H1 (cell line): ENCODE results near the gene THAP10. TPM values are rescaled to one million over a fixed set of nuclear protein-coding genes. Genes with fewer than 3 reads are reported as not detected.

Source experiments
- FOSL1 ChIP-seq: IDR thresholded peaks from 2 replicates; pipeline ENCODE4 v1.6.1; 2011; ENCODE audit warnings: mild to moderate bottlenecking, low read depth, low read length, moderate library complexity; ENCODE audit not compliant: insufficient read depth
- GTF2F1 ChIP-seq: IDR thresholded peaks from 2 replicates; pipeline ENCODE4 v1.6.1; 2012; ENCODE audit warnings: low read depth, low read length, improper control_type of control experiment, borderline replicate concordance
- HDAC2 ChIP-seq, 2 experiments: fragments of 300-600 bp in 1 of 2; sonication (generic) in 1 of 2; IDR thresholded peaks; 2 replicates each; pipeline ENCODE4 v1.6.1; 2011 to 2012; ENCODE audit warnings: low read depth in 2 of 2, low read length in 2 of 2, mild to moderate bottlenecking in 2 of 2, moderate library complexity in 2 of 2, borderline replicate concordance in 1 of 2, inconsistent platforms in 1 of 2
- TAF7 ChIP-seq: optimal IDR thresholded peaks from 2 replicates; pipeline ENCODE3; 2011; ENCODE audit warnings: low read depth, mild to moderate bottlenecking, inconsistent platforms, low read length, moderate library complexity, borderline replicate concordance
- polyA plus RNA-seq, 7 experiments: library from polyadenylated mRNA; depleted of rRNA in 3 of 7; stranded (reverse) in 5 of 7; unstranded in 2 of 7; fragments of >200 nt in 5 of 7; fragments of 200-250 nt in 2 of 7; gene quantifications; 1 replicate in 5 of 7; 2 replicates in 1 of 7; 4 replicates in 1 of 7; pipeline versions ENCODE4 v1.2.1 to v1.2.3, GENCODE V29; 2011 to 2013; ENCODE audit warnings: missing spikeins in 2 of 7, mixed read lengths in 2 of 7
- total RNA-seq: library from RNA; stranded (reverse); fragmentation: NEBNext Ultra II Directional; extraction: Animal tissue kit (Norgen Biotek cat#: 25700); gene quantifications from 2 replicates; pipeline ENCODE4 v1.2.1, GENCODE V29; 2021
- TF ChIP-seq, protein P1 (sequence below), 3 experiments: IDR thresholded peaks; 1 replicate in 2 of 3; 2 replicates in 1 of 3; pipeline versions ENCODE4 v1.5.1 to v1.6.1; 2011; ENCODE audit warnings: low read length in 3 of 3, mild to moderate bottlenecking in 3 of 3, inconsistent platforms in 2 of 3, low read depth in 1 of 3, moderate library complexity in 1 of 3; ENCODE audit not compliant: insufficient read depth in 1 of 3; ENCODE audit errors: control extremely low read depth in 1 of 3
- TF ChIP-seq, protein P2 (sequence below): fragments of 300-600 bp; sonication (generic); IDR thresholded peaks from 2 replicates; pipeline ENCODE4 v1.7.1; 2012; ENCODE audit warnings: low read length, moderate library complexity, mild to moderate bottlenecking, inconsistent platforms; ENCODE audit not compliant: insufficient replicate concordance

THAP10 gene
- total and polyA plus RNA-seq, 2 of the 8 experiments (the other 6 are each of a cell fraction or from before 2014, with no cell fraction given), result 2.8 to 4.5 TPM

DNA sequence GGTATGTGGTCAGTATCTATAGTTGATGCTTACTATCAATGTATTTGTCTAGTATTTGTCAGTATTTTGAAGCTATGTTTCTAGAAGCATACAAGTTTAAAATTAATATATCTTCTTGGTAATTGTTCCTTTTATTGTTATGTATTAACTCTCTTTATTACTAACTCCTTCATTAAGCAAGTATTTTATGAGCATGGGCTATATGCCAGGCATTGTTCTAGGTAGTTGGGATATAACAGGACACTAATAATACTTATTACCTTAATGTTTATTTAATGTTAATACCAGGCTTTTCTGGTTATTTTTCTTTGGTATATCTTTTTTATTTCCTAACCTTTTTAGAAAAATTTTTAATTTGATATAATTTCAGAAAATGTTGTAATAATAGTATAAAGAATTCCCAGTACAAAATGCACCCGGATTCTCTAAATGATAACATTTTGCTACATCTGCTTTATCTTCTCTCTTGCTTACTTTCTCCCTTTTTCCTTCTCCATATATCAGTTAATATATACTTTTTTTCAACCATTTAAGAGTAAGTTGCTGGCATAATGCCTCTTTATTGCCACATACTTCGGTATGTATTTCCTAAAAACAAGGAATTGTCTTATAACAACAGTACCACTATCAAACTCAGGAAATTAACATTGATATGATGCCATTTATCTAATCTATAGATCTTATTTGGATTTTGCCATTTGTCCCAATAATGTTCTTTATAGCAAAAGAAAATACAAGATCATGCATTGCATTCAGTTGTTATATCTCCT lies 31.3 kb upstream of the THAP10 start (continued):
- TF ChIP-seq, protein P1, sequence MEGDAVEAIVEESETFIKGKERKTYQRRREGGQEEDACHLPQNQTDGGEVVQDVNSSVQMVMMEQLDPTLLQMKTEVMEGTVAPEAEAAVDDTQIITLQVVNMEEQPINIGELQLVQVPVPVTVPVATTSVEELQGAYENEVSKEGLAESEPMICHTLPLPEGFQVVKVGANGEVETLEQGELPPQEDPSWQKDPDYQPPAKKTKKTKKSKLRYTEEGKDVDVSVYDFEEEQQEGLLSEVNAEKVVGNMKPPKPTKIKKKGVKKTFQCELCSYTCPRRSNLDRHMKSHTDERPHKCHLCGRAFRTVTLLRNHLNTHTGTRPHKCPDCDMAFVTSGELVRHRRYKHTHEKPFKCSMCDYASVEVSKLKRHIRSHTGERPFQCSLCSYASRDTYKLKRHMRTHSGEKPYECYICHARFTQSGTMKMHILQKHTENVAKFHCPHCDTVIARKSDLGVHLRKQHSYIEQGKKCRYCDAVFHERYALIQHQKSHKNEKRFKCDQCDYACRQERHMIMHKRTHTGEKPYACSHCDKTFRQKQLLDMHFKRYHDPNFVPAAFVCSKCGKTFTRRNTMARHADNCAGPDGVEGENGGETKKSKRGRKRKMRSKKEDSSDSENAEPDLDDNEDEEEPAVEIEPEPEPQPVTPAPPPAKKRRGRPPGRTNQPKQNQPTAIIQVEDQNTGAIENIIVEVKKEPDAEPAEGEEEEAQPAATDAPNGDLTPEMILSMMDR (IDR thresholded peaks at IDR 0.05; ENCODE audit: control extremely low read depth in 1 of 3, insufficient read depth in 1 of 3, low read depth in 1 of 3, low read length in 3 of 3), result no peak
- TF ChIP-seq GTF2F1, result no peak
- TF ChIP-seq TAF7, result no peak
- no peak for TF ChIP-seq HDAC2 (IDR thresholded peaks at IDR 0.05; ENCODE audit: borderline replicate concordance in 1 of 2, low read depth in 2 of 2, low read length in 2 of 2)
- TF ChIP-seq, protein P2, sequence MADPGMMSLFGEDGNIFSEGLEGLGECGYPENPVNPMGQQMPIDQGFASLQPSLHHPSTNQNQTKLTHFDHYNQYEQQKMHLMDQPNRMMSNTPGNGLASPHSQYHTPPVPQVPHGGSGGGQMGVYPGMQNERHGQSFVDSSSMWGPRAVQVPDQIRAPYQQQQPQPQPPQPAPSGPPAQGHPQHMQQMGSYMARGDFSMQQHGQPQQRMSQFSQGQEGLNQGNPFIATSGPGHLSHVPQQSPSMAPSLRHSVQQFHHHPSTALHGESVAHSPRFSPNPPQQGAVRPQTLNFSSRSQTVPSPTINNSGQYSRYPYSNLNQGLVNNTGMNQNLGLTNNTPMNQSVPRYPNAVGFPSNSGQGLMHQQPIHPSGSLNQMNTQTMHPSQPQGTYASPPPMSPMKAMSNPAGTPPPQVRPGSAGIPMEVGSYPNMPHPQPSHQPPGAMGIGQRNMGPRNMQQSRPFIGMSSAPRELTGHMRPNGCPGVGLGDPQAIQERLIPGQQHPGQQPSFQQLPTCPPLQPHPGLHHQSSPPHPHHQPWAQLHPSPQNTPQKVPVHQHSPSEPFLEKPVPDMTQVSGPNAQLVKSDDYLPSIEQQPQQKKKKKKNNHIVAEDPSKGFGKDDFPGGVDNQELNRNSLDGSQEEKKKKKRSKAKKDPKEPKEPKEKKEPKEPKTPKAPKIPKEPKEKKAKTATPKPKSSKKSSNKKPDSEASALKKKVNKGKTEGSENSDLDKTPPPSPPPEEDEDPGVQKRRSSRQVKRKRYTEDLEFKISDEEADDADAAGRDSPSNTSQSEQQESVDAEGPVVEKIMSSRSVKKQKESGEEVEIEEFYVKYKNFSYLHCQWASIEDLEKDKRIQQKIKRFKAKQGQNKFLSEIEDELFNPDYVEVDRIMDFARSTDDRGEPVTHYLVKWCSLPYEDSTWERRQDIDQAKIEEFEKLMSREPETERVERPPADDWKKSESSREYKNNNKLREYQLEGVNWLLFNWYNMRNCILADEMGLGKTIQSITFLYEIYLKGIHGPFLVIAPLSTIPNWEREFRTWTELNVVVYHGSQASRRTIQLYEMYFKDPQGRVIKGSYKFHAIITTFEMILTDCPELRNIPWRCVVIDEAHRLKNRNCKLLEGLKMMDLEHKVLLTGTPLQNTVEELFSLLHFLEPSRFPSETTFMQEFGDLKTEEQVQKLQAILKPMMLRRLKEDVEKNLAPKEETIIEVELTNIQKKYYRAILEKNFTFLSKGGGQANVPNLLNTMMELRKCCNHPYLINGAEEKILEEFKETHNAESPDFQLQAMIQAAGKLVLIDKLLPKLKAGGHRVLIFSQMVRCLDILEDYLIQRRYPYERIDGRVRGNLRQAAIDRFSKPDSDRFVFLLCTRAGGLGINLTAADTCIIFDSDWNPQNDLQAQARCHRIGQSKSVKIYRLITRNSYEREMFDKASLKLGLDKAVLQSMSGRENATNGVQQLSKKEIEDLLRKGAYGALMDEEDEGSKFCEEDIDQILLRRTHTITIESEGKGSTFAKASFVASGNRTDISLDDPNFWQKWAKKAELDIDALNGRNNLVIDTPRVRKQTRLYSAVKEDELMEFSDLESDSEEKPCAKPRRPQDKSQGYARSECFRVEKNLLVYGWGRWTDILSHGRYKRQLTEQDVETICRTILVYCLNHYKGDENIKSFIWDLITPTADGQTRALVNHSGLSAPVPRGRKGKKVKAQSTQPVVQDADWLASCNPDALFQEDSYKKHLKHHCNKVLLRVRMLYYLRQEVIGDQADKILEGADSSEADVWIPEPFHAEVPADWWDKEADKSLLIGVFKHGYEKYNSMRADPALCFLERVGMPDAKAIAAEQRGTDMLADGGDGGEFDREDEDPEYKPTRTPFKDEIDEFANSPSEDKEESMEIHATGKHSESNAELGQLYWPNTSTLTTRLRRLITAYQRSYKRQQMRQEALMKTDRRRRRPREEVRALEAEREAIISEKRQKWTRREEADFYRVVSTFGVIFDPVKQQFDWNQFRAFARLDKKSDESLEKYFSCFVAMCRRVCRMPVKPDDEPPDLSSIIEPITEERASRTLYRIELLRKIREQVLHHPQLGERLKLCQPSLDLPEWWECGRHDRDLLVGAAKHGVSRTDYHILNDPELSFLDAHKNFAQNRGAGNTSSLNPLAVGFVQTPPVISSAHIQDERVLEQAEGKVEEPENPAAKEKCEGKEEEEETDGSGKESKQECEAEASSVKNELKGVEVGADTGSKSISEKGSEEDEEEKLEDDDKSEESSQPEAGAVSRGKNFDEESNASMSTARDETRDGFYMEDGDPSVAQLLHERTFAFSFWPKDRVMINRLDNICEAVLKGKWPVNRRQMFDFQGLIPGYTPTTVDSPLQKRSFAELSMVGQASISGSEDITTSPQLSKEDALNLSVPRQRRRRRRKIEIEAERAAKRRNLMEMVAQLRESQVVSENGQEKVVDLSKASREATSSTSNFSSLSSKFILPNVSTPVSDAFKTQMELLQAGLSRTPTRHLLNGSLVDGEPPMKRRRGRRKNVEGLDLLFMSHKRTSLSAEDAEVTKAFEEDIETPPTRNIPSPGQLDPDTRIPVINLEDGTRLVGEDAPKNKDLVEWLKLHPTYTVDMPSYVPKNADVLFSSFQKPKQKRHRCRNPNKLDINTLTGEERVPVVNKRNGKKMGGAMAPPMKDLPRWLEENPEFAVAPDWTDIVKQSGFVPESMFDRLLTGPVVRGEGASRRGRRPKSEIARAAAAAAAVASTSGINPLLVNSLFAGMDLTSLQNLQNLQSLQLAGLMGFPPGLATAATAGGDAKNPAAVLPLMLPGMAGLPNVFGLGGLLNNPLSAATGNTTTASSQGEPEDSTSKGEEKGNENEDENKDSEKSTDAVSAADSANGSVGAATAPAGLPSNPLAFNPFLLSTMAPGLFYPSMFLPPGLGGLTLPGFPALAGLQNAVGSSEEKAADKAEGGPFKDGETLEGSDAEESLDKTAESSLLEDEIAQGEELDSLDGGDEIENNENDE, result no peak
- TF ChIP-seq FOSL1, result no peak
